GM21447 (cell line): Measurements from ENCODE around the gene NACC2.

Experiments used
- ATAC-seq: cut with Tn5 transposase; IDR thresholded peaks from one replicate; pipeline ENCODE4 v1.9.1; 2021; ENCODE audit not compliant: unreplicated experiment

NACC2 gene

GRCh38 chr9:136058084-136058483, 37.0 kb downstream of the NACC2 start:
- no peak for ATAC-seq

- ATAC-seq = no peak
These were observed 37.6 kb downstream of the NACC2 start for GRCh38 chr9:136057236-136058081.

- no peak for ATAC-seq
These were observed 38.4 kb downstream of the NACC2 start for GRCh38 chr9:136056546-136057235.

- ATAC-seq = no peak
These were observed 39.2 kb downstream of the NACC2 start for GRCh38 chr9:136055715-136056545.

- ATAC-seq = no peak
These were observed 40.0 kb downstream of the NACC2 start for GRCh38 chr9:136054798-136055714.

GRCh38 chr9:136054146-136054545, 40.9 kb downstream of the NACC2 start:
- ATAC-seq = no peak

- no peak for ATAC-seq
These were observed 41.3 kb downstream of the NACC2 start for GRCh38 chr9:136053757-136054142.

- no peak for ATAC-seq
These were observed 41.9 kb downstream of the NACC2 start for GRCh38 chr9:136052991-136053756.

GRCh38 chr9:136052472-136052880, 42.6 kb downstream of the NACC2 start:
- ATAC-seq = no peak

GRCh38 chr9:136051837-136052471, 43.1 kb downstream of the NACC2 start:
- ATAC-seq = no peak

GRCh38 chr9:136051453-136051836, 43.6 kb downstream of the NACC2 start:
- ATAC-seq = no peak

- no peak for ATAC-seq
These were observed 44.2 kb downstream of the NACC2 start for GRCh38 chr9:136050701-136051452.

GRCh38 chr9:136050266-136050700, 44.8 kb downstream of the NACC2 start:
- no peak for ATAC-seq

- no peak for ATAC-seq
These were observed 45.4 kb downstream of the NACC2 start for GRCh38 chr9:136049491-136050265.

- no peak for ATAC-seq
These were observed 46.3 kb downstream of the NACC2 start for GRCh38 chr9:136048560-136049411.

- no peak for ATAC-seq
These were observed 47.1 kb downstream of the NACC2 start for GRCh38 chr9:136047775-136048559.
